NOMO-1 treated with dmso at 0.1 percent for 144 hours (cell line): ENCODE measurements around the gene TAF6L.
"Not testable (repeated sequence)": the region's sequence is repeated elsewhere in the genome, so short reads cannot be mapped to it uniquely, and the experiment has no call there.

Source experiments
- DNase-seq: peaks from one replicate; lab custom pipeline; 2025; ENCODE audit not compliant: unreplicated experiment; lab: John Stamatoyannopoulos, UW

Gene TAF6L

GRCh38 chr11:62771144-62772021 lies at the start of gene TAF6L:
TAF6L (plus strand) TSS chr11:62771396; CDS start chr11:62775784, 4,388 bp downstream.
- peak; percentile 91 for DNase-seq

DNA sequence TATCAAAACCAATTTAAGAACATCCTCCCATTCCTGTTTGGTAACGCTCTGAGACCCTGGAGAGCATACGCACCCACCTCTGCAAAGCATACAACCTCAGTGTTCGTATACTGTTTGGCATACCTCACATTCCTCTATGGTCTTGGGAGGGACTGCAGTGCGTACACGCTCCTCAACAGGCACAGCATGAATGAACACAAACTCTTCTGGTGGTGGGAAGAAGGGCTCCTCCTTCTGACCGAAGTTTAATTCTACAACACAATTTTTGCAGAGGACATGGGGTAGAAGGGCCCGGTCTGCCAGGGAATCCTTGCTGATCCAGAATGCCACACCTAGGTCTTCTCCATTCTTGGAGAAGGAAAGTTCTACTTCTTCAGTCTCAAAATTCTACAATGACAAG lies 49.2 kb upstream of the TAF6L start:
- no peak for DNase-seq

DNA sequence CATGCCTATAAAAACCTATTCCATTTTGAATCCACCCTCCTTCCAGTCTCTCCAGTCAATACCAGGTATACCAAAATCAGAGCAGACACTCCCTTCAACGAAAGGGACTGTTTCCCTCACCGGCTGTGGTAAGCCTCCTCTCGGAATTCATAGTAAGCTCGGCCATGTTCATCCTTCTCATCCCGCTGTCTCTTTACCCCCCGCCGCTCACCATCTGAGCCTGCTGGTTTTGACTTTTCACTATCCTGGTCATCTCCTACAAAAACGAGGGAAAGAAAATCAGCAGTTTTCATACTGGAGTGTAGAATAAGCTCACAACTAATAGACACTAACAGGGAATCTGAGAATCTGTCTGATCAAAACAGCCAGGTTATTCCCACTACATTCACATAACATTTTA lies 47.0 kb upstream of the TAF6L start:
- no peak for DNase-seq

- DNase-seq, result no peak
Measured at GRCh38 chr11:62725646-62726045, 45.5 kb upstream of the TAF6L start.

DNA sequence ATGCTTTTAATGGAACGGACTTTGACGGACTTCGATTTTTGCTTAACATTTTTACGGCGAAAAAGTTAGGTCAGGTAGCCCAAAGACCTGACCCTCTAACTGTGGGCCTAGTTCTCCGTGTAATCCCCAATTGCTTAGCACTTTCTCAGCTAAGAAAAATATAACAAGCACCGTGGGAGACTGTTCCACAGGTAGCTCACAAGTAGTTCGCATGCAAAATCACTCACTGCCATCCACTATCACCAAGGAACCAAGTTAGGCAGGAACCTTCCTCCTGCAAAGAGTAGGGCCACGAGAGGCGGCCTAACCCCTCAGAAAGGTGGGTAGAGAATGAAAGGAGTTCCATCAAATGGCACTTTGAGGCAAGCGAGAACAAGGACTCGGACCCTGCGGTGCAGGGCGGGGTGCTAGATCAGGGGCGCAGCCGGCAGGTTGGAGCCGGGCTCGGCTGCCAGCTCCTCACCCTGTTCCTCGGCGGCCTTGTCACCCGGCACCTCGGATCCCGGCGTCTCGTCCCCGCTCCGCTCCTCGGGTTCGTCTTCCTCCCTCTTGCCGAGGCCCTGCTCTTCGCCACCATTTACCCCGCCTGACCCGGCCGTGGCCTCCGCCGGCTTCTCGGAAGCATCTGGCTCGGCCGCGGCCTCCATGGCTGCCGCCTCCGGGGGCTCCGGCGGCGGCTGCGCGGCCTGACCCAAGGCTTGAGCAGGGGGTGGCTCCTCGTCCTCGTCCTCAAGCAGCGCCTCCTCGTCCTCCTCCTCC lies 44.9 kb upstream of the TAF6L start:
- DNase-seq, result no peak

- DNase-seq, result no peak
Measured at GRCh38 chr11:62726915-62727164, 44.4 kb upstream of the TAF6L start.

GRCh38 chr11:62727165-62727871 lies 43.9 kb upstream of the TAF6L start, which contains the start of gene HNRNPUL2:
HNRNPUL2 (minus strand) TSS chr11:62727457; CDS start chr11:62727156, 301 bp downstream.
- peak; percentile 99 for DNase-seq

DNA sequence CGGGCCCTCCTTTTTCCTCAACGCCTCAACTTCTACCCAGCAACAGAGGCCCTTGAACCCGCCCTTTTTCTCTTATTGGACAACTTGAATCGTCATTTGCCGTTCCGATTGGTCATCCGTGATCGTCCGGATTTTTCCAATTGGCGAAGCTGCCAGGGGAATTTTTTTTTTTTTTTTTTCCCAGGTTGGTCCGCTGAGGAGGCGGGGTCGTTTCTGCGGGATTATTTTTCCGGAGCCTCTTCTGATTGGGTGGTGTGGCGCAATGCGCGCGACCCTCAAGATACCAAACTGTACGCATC lies 43.4 kb upstream of the TAF6L start:
- peak; percentile 98 for DNase-seq

DNA sequence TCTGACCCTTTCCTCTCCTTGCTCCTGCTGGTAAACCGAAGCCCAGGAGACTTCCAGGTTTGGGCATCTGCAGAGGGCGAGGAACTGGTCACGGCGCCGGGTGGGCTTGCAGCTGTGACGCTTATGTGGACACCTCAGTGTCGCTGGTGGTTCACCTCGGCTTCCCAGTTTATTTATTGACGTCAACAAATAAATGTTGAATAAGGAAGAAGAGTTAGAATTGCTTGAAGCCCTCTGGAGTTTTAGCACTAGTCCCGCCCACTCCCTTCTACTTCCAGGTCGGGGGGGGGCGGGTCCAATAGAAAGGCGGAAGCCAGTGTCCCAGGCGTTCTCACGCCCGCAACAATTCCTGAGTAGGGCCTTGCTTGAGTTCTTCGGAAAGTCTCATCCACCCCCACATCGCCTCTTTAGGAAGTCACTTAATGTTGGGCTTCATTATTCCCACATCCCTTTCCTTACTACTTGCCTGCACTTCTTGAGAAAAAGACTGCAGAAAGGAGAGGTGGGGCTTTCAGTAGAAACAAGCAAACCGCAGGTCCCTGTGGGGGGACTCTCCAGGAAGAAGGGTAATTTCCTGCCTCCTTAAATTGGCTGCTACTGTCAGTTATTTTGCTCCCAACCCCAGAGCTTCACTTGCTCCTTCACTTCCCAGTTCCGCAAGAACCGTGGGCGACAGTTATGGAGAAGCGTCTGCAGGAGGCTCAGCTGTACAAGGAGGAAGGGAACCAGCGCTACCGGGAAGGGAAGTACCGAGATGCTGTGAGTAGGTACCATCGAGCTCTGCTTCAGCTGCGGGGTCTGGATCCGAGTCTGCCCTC lies 42.8 kb upstream of the TAF6L start, which contains the start of gene TTC9C:
Gene TTC9C, plus strand, starts transcription at position 316 of the 818 bp plus-strand sequence. Its CDS starts 363 bp downstream, at position 679.
- peak; percentile 86 for DNase-seq

DNA sequence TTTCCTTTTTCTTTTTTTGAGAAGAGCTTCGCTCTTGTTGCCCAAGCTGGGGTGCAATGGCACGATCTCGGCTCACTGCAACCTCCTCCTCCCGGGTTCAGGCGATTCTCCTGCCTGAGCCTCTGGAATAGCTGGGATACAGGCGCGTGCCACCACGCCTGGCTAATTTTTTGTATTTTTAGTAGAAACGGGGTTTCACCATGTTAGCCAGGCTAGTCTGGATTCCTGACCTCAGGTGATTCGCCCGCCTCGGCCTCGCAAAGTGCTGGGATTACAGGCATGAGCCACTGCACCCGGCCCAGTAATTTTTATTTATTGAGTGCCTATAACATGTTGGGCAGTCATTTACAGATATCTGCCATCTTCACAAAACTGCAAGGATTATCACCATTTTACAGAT lies 41.1 kb upstream of the TAF6L start:
- DNase-seq, result not testable (repeated sequence)

DNA sequence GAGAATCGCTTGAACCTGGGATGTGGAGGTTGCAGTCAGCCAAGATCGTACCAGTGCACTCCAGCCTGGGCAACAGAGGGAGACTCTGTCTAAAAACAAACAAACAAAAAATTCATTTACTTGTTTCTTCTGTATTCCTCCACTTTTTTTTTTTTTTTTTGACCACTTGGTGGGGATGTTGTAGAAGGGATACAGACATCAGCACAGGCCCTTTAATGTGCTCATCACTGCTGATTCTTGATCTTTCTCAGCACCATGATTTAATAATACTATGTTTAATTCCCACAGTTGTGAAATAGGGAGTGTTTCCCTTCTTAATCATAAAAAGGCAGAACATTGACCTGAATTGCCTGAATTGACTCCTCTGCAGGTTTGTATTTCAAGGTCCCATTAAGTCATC lies 38.4 kb upstream of the TAF6L start:
- DNase-seq, result no peak

DNA sequence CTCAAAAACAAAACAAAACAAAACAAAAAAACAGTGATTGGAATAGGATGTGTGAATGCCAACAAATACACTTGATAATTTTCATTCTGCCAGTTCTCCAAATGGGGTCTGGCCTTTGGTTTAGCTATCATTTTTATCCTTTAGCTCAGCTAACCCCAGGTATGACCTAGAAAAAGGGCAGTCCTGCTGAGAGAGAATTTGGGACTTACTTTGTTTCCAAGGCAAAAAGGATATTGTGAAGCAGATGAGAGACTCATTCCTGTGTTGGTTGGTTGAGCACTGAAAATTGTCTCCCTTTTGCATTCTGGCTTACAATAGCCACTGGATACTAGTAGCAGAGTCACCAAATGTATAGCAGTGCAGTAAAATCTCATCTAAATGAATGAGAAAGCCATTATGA lies 34.0 kb upstream of the TAF6L start:
- no peak for DNase-seq

- DNase-seq, result no peak
Measured at GRCh38 chr11:62747475-62748160, 23.6 kb upstream of the TAF6L start.

DNA sequence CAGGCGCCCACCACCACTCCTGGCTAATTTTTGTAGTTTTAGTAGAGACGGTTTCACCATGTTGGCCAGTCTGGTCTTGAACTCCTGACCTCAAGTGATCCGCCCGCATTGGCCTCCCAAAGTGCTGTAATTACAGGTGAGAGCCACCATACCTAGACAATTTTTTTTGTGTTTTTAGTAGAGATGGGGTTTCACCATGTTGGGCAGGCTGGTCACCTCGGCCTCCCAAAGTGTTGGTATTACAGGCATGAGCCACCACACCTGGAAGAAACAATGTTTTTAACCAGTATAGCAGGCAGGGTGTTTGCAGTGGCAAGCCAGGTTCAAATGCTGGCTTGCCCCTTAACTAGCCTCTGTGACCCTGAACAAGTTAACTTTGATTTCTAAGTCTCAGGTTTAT lies 21.3 kb upstream of the TAF6L start:
- DNase-seq, result not testable (repeated sequence)

- DNase-seq, result no peak
Measured at GRCh38 chr11:62752177-62752785, 18.9 kb upstream of the TAF6L start.

DNA sequence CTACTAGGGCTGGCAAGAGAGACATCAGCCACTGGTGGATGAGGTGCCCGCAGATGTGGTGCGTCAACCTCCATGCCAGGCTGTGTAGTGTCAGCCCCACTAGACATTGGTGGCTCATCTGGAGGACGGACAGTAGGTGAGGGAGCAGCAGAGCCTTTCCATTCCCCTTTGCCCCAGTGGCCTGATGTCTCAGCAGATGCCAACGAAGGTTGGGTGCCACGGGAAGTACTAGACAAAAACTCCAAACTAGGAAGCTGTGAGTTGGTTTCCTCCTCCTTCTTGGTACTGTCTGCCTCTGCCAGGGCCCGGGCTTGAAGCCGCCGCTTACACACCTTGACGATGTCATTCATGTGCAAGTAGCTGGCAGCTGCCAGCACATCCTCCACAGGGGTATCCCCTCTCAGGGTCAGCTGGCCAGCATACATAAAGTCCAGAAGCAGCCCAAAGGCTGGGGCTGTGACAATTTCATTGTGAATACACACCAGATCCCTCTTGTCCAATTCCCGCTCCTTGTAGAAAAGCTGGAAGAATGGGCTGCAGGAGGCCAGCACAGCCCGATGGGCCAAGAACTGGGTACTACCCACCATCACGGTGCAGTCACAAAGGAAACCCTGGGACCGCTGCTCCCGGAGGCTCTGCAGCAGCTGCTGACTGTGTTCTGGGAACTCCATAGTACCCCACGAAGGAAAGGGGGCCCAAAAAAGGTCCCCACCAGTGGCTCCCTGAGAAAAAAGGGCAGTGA lies 18.0 kb upstream of the TAF6L start:
- DNase-seq, result no peak

- peak; percentile 100 for DNase-seq
Measured at GRCh38 chr11:62753736-62754603, 17.2 kb upstream of the TAF6L start, which contains the start of gene ZBTB3. ZBTB3 (minus strand) TSS chr11:62754160; CDS start chr11:62753664, 496 bp downstream.

DNA sequence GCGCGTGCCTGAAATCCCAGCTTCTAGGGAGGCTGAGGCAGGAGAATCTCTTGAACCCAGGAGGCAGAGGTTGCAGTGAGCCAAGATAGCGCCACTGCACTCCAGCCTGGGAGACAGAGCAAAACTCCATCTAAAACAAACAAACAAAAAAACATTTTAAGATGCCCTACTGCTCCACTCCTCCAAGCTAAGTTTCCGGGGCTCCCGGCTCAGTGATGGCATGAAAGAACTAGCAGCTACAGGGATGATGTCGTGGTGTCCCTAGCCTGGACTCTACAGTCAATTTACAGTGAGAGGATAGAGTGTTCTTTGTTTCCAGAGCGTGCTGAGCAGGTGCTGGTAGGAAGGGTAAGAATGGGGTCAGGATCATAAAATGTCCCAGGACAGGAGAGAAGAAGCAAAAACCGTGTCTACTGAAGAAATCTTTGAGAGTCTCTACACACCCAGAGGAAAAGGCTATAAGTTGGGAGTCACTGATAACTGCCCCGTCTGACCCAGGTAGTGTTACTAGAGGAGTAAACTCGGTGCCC lies 16.0 kb upstream of the TAF6L start:
- DNase-seq, result no peak
